Measurements from ENCODE around the gene KCNH8.
"Not testable (repeated sequence)": the region's sequence is repeated elsewhere in the genome, so short reads cannot be mapped to it uniquely, and the experiment has no call there.

Gene KCNH8

DNA sequence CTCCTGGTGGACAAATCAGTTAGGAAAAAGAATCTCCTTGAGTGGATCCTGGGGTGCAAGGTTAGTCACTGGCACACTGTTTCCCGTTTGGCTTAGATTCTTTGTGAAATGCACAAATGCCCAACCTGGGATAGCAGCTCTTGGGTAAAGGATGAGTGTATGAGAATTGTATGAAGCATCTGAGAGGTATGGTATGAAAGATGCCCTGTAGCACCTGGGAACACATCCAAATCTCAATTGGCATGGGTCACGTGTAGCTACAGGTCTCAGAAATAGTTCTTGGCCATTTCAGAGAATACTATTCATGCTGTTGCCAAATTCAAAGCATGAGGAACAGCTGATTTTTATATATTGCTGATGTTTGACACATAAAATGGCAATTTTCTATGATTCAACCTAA lies 84.3 kb downstream of the KCNH8 start:
- DNase-seq (ENCODE audit: extremely low spot score) = no peak
- ChIA-PET CTCF (interaction anchor here (1.1 kb wide), 1 partner anchor 12 kb away, joined by 5 read pairs; no protein-coding TSS in a partner anchor), POLR2A (no interaction called here)
- TF ChIP-seq, protein P1, sequence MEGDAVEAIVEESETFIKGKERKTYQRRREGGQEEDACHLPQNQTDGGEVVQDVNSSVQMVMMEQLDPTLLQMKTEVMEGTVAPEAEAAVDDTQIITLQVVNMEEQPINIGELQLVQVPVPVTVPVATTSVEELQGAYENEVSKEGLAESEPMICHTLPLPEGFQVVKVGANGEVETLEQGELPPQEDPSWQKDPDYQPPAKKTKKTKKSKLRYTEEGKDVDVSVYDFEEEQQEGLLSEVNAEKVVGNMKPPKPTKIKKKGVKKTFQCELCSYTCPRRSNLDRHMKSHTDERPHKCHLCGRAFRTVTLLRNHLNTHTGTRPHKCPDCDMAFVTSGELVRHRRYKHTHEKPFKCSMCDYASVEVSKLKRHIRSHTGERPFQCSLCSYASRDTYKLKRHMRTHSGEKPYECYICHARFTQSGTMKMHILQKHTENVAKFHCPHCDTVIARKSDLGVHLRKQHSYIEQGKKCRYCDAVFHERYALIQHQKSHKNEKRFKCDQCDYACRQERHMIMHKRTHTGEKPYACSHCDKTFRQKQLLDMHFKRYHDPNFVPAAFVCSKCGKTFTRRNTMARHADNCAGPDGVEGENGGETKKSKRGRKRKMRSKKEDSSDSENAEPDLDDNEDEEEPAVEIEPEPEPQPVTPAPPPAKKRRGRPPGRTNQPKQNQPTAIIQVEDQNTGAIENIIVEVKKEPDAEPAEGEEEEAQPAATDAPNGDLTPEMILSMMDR (IDR thresholded peaks at IDR 0.05; ENCODE audit: control extremely low read depth, extremely low read depth, low read depth, missing control alignments) = no peak

DNA sequence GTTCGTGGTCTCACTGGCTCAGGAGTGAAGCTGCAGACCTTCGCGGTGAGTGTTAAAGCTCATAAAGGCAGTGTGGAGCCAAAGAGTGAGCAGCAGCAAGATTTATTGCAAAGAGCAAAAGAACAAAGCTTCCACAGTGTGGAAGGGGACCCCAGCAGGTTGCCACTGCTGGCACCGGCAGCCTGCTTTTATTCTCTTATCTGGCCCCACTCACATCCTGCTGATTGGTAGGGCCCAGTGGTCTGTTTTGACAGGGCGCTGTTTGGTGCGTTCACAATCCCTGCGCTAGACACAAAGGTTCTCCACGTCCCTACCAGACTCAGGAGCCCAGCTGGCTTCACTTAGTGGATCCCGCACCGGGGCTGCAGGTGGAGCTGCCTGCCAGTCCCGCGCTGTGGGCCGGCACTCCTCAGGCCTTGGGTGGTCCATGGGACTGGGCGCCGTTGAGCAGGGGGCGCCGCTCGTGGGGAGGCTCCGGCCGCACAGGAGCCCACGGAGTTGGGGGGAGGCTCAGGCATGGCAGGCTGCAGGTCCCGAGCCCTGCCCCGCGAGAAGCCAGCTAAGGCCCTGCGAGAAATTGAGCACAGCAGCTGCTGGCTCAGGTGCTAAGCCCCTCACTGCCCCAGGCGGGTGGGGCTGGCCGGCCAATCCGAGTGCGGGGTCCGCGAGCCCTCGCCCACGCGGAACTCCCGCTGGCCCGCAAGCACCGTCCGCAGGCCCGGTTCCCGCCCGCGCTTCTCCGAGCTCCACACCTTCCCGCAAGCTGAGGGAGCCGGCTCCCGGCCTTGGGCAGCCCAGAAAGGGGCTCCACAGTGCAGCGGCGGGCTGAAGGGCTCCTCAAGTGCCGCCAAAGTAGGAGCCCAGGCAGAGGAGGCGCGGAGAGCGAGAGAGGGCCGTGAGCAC lies 85.8 kb downstream of the KCNH8 start:
- DNase-seq (ENCODE audit: extremely low spot score); POLR2A ChIA-PET: not testable (repeated sequence)
- CTCF ChIA-PET = interaction anchor here (1.9 kb wide), 1 partner anchor 22 kb away, joined by 3 read pairs; no protein-coding TSS in a partner anchor

DNA sequence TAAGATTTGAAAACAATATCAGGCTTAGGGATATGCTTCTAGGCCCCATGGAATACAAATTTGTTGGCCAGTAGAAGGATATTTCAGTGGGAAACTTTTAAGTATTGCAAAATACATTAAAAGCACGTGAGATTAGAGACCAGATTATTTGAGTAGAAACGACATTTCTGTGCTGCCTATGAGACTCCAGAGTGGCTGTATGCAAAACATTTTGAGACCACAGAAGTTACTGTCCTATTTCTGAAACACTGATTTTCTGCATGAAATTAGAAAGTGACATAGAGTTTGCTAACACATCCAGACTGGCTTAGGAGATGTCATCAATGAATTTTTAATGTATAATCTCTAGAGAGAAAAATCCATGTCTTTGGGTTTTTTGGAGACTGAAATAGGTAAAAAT lies 99.8 kb downstream of the KCNH8 start:
- POLR2A ChIA-PET = no interaction called here
- TF ChIP-seq, protein P1 (IDR thresholded peaks at IDR 0.05; ENCODE audit: control extremely low read depth, extremely low read depth, low read depth, missing control alignments) = no peak
- CTCF ChIA-PET = no interaction called here
- no peak for DNase-seq (ENCODE audit: extremely low spot score)

DNA sequence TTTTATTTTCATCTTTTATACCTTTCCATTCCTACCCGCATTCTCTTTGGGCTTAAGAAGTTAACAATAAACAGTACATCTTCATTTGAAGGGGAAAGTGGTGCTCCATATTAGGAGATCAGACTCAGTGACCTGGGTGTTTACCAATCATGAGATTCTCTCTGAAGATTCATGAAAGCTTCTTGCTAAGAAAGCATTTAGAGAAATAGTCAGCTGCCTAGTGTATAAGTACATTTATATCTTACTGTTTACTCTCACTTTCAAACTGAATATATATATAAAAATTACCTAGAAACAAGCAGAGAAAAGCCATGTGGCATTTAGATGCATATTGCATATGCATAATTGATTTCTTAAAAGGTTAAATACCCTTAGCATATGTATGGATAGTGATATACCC lies 100.5 kb downstream of the KCNH8 start:
- DNase-seq (ENCODE audit: extremely low spot score) = no peak
- POLR2A ChIA-PET = no interaction called here
- CTCF ChIA-PET = no interaction called here
- TF ChIP-seq, protein P1 (IDR thresholded peaks at IDR 0.05; ENCODE audit: control extremely low read depth, extremely low read depth, low read depth, missing control alignments) = no peak

DNA sequence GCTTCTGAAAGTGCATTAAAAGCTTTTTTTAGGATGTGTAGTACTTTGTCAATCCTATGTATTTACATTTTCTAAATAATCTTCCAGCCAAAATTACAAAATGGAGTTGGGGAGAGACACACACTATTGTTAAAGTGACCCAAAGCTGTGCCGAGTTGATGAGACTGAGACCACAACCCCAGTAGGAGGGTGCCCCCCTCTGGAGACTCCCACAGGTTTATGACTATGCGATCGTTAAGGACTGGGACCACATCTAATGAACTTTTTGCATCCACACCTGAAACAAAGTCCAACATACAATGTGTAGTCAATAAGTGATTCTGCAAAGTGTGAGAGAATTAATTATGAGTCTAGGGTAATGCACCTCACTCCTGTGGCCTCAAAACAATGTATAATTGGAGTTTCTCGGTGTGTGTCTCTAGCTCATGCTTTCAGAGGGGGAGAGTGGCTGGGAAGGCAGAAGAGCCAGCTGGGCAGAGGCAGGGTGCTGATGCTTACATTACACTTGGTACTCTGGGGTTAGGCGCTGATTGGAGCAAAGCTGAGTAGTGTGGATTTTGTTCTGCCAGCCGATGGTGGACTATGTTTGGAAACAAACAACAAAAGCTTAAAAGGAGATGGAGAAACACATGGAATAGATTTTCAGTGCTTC lies 102.8 kb downstream of the KCNH8 start:
- TF ChIP-seq, protein P1 (IDR thresholded peaks at IDR 0.05; ENCODE audit: control extremely low read depth, extremely low read depth, low read depth, missing control alignments) = no peak
- POLR2A ChIA-PET = no interaction called here
- no peak for DNase-seq (ENCODE audit: extremely low spot score)

DNA sequence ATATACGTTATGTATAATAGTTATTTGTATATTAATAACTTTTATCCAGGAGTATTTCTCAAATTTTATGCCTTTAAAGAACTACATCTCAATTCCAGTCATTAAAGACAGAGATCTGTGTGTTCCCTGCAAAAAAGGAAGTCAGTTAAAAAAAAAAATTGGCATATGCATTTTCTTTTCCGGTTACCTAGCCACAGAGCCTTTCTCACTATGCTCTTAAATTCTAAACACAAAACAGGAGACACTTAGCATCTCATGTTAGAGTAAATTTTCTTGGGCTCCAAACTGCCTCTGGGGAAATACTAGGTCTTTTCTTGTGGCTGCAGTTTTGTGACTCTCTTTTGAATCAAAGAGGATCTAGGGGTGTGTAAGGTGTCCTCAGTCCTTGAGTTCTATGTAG lies 105.9 kb downstream of the KCNH8 start:
- ChIA-PET CTCF (no interaction called here), POLR2A (no interaction called here)
- TF ChIP-seq, protein P1 (IDR thresholded peaks at IDR 0.05; ENCODE audit: control extremely low read depth, extremely low read depth, low read depth, missing control alignments) = no peak
- no peak for DNase-seq (ENCODE audit: extremely low spot score)

More for the DNA sequence above, 102.8 kb downstream of the KCNH8 start:
- CTCF ChIA-PET = interaction anchor here (1.0 to 1.3 kb wide), 3 partner anchors 9 to 22 kb away, joined by 3 to 4 read pairs (median 4); no protein-coding TSS in a partner anchor

All from GM10248 (cell line).